Mesenchymal stem cell (in vitro differentiated cells and primary cell): ENCODE results near the gene MAPKAP1.

Experiments
- DNase-seq: peaks from one replicate; pipeline ENCODE4 v3.0.0-alpha.2; 2013
- H2AFZ ChIP-seq: one replicate; pipeline ENCODE4 v1.6.1; 2013; ENCODE audit warnings: low read depth, mild to moderate bottlenecking, control low read depth, inconsistent platforms, low read length, moderate library complexity
- H2AK5ac ChIP-seq: 2 replicates; pipeline ENCODE4 v1.6.1; 2013; ENCODE audit warnings: low read length, moderate library complexity, mild to moderate bottlenecking, inconsistent platforms; ENCODE audit not compliant: severe bottlenecking
- H2BK120ac ChIP-seq: one replicate; pipeline ENCODE4 v1.6.1; 2013; ENCODE audit warnings: low read depth, mild to moderate bottlenecking, inconsistent platforms, low read length, moderate library complexity
- H2BK12ac ChIP-seq, 2 experiments: one replicate each; pipeline ENCODE4 v1.6.1; 2013; ENCODE audit warnings: inconsistent platforms in 2 of 2, low read length in 2 of 2, mild to moderate bottlenecking in 2 of 2, moderate library complexity in 2 of 2, control low read depth in 1 of 2
- H2BK15ac ChIP-seq: one replicate; pipeline ENCODE4 v1.6.1; 2013; ENCODE audit warnings: mild to moderate bottlenecking, low read depth, inconsistent platforms; ENCODE audit not compliant: poor library complexity, severe bottlenecking
- H2BK5ac ChIP-seq: 2 replicates; pipeline ENCODE4 v1.6.1; 2013; ENCODE audit warnings: low read depth, mild to moderate bottlenecking, low read length, control low read depth, inconsistent platforms; ENCODE audit not compliant: poor library complexity, severe bottlenecking
- H3K14ac ChIP-seq, 2 experiments: one replicate each; pipeline ENCODE4 v1.6.1; 2013; ENCODE audit warnings: inconsistent platforms in 2 of 2, low read length in 2 of 2, control low read depth in 1 of 2, mild to moderate bottlenecking in 1 of 2, moderate library complexity in 1 of 2
- H3K18ac ChIP-seq, 2 experiments: one replicate each; pipeline ENCODE4 v1.6.1; 2013; ENCODE audit warnings: inconsistent platforms in 2 of 2, low read length in 2 of 2, control low read depth in 1 of 2, low read depth in 1 of 2, mild to moderate bottlenecking in 1 of 2
- H3K23ac ChIP-seq, 2 experiments: one replicate each; pipeline ENCODE4 v1.6.1; 2013; ENCODE audit warnings: inconsistent platforms in 2 of 2, low read length in 2 of 2, mild to moderate bottlenecking in 2 of 2, moderate library complexity in 2 of 2, control low read depth in 1 of 2
- H3K27ac ChIP-seq: 2 replicates; pipeline ENCODE4 v1.5.1; 2013; ENCODE audit warnings: mild to moderate bottlenecking, moderate library complexity, low read length, control low read depth, inconsistent platforms; ENCODE audit not compliant: poor library complexity, severe bottlenecking
- H3K27me3 ChIP-seq, 2 experiments: 2 replicates each; pipeline versions ENCODE4 v1.6.1 to v1.7.0; 2013; ENCODE audit warnings: low read length in 2 of 2, mild to moderate bottlenecking in 2 of 2, moderate library complexity in 2 of 2, control low read depth in 1 of 2, inconsistent platforms in 1 of 2; ENCODE audit not compliant: control insufficient read depth in 1 of 2, insufficient read depth in 1 of 2
- H3K36me3 ChIP-seq, 2 experiments: 2 replicates each; pipeline versions ENCODE4 v1.6.1 to v1.7.0; 2013; ENCODE audit warnings: low read length in 2 of 2, control low read depth in 1 of 2, inconsistent platforms in 1 of 2, low read depth in 1 of 2, mild to moderate bottlenecking in 1 of 2; ENCODE audit not compliant: insufficient read depth in 2 of 2, control insufficient read depth in 1 of 2
- H3K4ac ChIP-seq, 2 experiments: one replicate each; pipeline ENCODE4 v1.6.1; 2013; ENCODE audit warnings: inconsistent platforms in 2 of 2, low read length in 2 of 2, mild to moderate bottlenecking in 2 of 2, moderate library complexity in 2 of 2, control low read depth in 1 of 2, low read depth in 1 of 2
- H3K4me1 ChIP-seq: 2 replicates; pipeline ENCODE4 v1.6.1; 2013; ENCODE audit warnings: low read depth, low read length, control low read depth; ENCODE audit not compliant: control insufficient read depth, insufficient read depth
- H3K4me2 ChIP-seq: 2 replicates; pipeline ENCODE4 v1.6.1; 2013; ENCODE audit warnings: low read length, mild to moderate bottlenecking, inconsistent platforms; ENCODE audit not compliant: poor library complexity, severe bottlenecking
- H3K4me3 ChIP-seq, 2 experiments: 2 replicates each; pipeline versions ENCODE4 v1.5.1 to v1.7.0; 2013; ENCODE audit warnings: low read length in 2 of 2, mild to moderate bottlenecking in 2 of 2, control low read depth in 1 of 2, low read depth in 1 of 2; ENCODE audit not compliant: insufficient read depth in 1 of 2
- H3K79me1 ChIP-seq: replicated peaks from 2 replicates; pipeline ENCODE4 v1.6.1; 2013; ENCODE audit warnings: mild to moderate bottlenecking, control low read depth, low read length, inconsistent platforms; ENCODE audit not compliant: poor library complexity, severe bottlenecking
- H3K9ac ChIP-seq: 2 replicates; pipeline ENCODE4 v1.7.0; 2013; ENCODE audit warnings: mild to moderate bottlenecking, low read length, moderate library complexity
- H3K9me3 ChIP-seq: 2 replicates; pipeline ENCODE4 v1.7.0; 2013; ENCODE audit warnings: mild to moderate bottlenecking, low read length; ENCODE audit not compliant: control insufficient read depth
- H4K8ac ChIP-seq: one replicate; pipeline ENCODE4 v1.6.1; 2013; ENCODE audit warnings: inconsistent platforms, mild to moderate bottlenecking, low read length, moderate library complexity
- H4K91ac ChIP-seq: one replicate; pipeline ENCODE4 v1.6.1; 2013; ENCODE audit warnings: mild to moderate bottlenecking, low read length, inconsistent platforms
- WGBS: methylation state at CpG from one replicate; pipeline ENCODE4 v1.1.7; 2013; ENCODE audit warnings: mixed read lengths; 5-methylcytosine and 5-hydroxymethylcytosine counted together

MAPKAP1 gene

DNA sequence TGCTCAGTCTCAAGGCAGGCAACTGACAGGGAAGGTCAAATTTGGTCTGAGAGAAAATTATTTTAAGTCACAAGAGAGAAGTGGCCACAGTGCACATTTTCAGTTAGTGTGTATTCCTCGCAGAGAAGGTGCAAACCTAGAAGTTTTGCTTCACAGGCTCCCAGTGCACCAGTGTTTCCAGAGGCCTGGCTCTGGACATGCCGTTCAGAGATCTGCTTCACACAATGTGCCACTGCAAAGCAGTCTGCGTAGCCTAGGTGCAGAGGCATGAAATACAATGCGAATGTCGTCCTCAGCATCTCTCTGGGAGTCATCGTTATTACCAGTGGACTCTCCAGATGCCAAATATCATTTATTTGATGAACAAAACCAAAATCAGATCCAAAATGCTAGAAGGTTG lies 147.8 kb downstream of the MAPKAP1 start:
- no peak overlapping the region for H2BK120ac ChIP-seq
- H2AK5ac ChIP-seq = no peak overlapping the region
- no peak overlapping the region for H2BK15ac ChIP-seq
- H4K91ac ChIP-seq = no peak overlapping the region
- H3K4me1 ChIP-seq = peaks cover 6% of the 10 kb centered on the region
- H2AFZ ChIP-seq = no peak overlapping the region
- no peak overlapping the region for H3K18ac ChIP-seq
- H3K36me3 ChIP-seq = peaks cover 0 to 40% of the 10 kb centered on the region in 2 experiments
- H3K23ac ChIP-seq = no peak overlapping the region
- WGBS = 89% methylated on average over 6 of the region's 6 CpGs
- H2BK12ac ChIP-seq = no peak overlapping the region
- peak overlapping the region; percentile 0 for H3K27ac ChIP-seq
- DNase-seq = no peak
- no peak overlapping the region for H4K8ac ChIP-seq
- H3K4me2 ChIP-seq = no peak overlapping the region
- H2BK5ac ChIP-seq = no peak overlapping the region
- peak overlapping the region; percentile 43 for H3K9ac ChIP-seq
- H3K9me3 ChIP-seq = no peaks in the 10 kb centered on the region
- H3K14ac ChIP-seq = no peak overlapping the region
- H3K4ac ChIP-seq = no peak overlapping the region
- H3K4me3 ChIP-seq = no peak overlapping the region
- H3K79me1 ChIP-seq = peaks cover 18% of the 10 kb centered on the region
- H3K27me3 ChIP-seq = no peaks in the 10 kb centered on the region

GRCh38 chr9:125558453-125559092 lies 148.4 kb downstream of the MAPKAP1 start:
- DNase-seq = peak; percentile 84

GRCh38 chr9:125556046-125556721 lies 150.8 kb downstream of the MAPKAP1 start:
- Histone ChIP-seq H2BK120ac (no peak overlapping the region), H3K9ac (no peak overlapping the region), H2AK5ac (no peak overlapping the region), H2BK5ac (no peak overlapping the region), H3K27me3 (no peaks in the 10 kb centered on the region), H2BK12ac (no peak overlapping the region), H3K36me3 (peaks cover 0 to 44% of the 10 kb centered on the region in 2 experiments), H3K4me3 (no peak overlapping the region), H3K14ac (no peak overlapping the region), H3K4me1 (peaks cover 6% of the 10 kb centered on the region), H3K4ac (no peak overlapping the region), H3K79me1 (peaks cover 25% of the 10 kb centered on the region), H2AFZ (no peak overlapping the region), H4K91ac (no peak overlapping the region), H3K4me2 (no peak overlapping the region), H3K18ac (no peak overlapping the region), H3K27ac (no peak overlapping the region), H2BK15ac (no peak overlapping the region), H3K23ac (no peak overlapping the region), H4K8ac (no peak overlapping the region), H3K9me3 (no peaks in the 10 kb centered on the region)
- WGBS = 100% methylated on average over 3 of the region's 7 CpGs
- DNase-seq = no peak

More at GRCh38 chr9:125558453-125559092, 148.4 kb downstream of the MAPKAP1 start:
- 8% methylated on average over 1 of the region's 2 CpGs for WGBS
- H3K36me3 ChIP-seq = peaks cover 0 to 44% of the 10 kb centered on the region in 2 experiments
- no peaks in the 10 kb centered on the region for H3K9me3 ChIP-seq
- H3K9ac ChIP-seq = peak overlapping the region; percentile 43
- H2BK15ac ChIP-seq = no peak overlapping the region
- H3K4me3 ChIP-seq = no peak overlapping the region
- no peak overlapping the region for H3K4me2 ChIP-seq
- no peak overlapping the region for H2AFZ ChIP-seq
- H3K4ac ChIP-seq = no peak overlapping the region
- H2BK5ac ChIP-seq = no peak overlapping the region
- no peak overlapping the region for H2BK12ac ChIP-seq
- H3K14ac ChIP-seq = no peak overlapping the region
- peaks cover 6% of the 10 kb centered on the region for H3K4me1 ChIP-seq
- H4K91ac ChIP-seq = no peak overlapping the region
- H2AK5ac ChIP-seq = no peak overlapping the region
- no peak overlapping the region for H4K8ac ChIP-seq
- no peak overlapping the region for H3K23ac ChIP-seq
- peaks cover 21% of the 10 kb centered on the region for H3K79me1 ChIP-seq
- no peak overlapping the region for H3K27ac ChIP-seq
- H2BK120ac ChIP-seq = no peak overlapping the region
- no peaks in the 10 kb centered on the region for H3K27me3 ChIP-seq
- H3K18ac ChIP-seq = no peak overlapping the region

GRCh38 chr9:125554726-125555125 lies 152.3 kb downstream of the MAPKAP1 start:
- Histone ChIP-seq H2BK15ac (no peak overlapping the region), H3K18ac (no peak overlapping the region), H3K27me3 (no peaks in the 10 kb centered on the region), H4K91ac (no peak overlapping the region), H3K9me3 (no peaks in the 10 kb centered on the region), H3K9ac (no peak overlapping the region), H2BK120ac (no peak overlapping the region), H3K14ac (no peak overlapping the region), H3K79me1 (peaks cover 22% of the 10 kb centered on the region), H3K27ac (no peak overlapping the region), H4K8ac (no peak overlapping the region), H2BK5ac (no peak overlapping the region), H2AFZ (no peak overlapping the region), H2AK5ac (no peak overlapping the region), H3K4me3 (no peak overlapping the region), H3K4me1 (peaks cover 6% of the 10 kb centered on the region), H3K36me3 (peaks cover 0 to 42% of the 10 kb centered on the region in 2 experiments), H3K23ac (no peak overlapping the region), H3K4me2 (no peak overlapping the region), H2BK12ac (no peak overlapping the region), H3K4ac (no peak overlapping the region)
- 100% methylated on average over 1 of the region's 3 CpGs for WGBS
- DNase-seq = no peak
